GM12878 (cell line): Measurements from ENCODE around the gene LGALS4. TPM values are rescaled to one million over a fixed set of nuclear protein-coding genes. Genes with fewer than 3 reads are reported as not detected.
"Not testable (repeated sequence)": the region's sequence is repeated elsewhere in the genome, so short reads cannot be mapped to it uniquely, and the experiment has no call there.

Experiments
- ATAC-seq: fragments of 200-7000 bp; cut with Tn5 transposase; 3 replicates; pipeline ENCODE4 v1.9.1; 2020; ENCODE audit warnings: mild to moderate bottlenecking, moderate library complexity
- BruUV-seq: library from RNA; stranded (reverse); fragments of 400-500 nt; replicated peaks from 2 replicates; lab custom pipeline; 2021; lab: Mats Ljungman, UMichigan
- CTCF ChIA-PET: fragments of 300-600 bp; sonication (Branson Sonifier 250); formaldehyde crosslinking; extraction: SDS; loops from one replicate; lab custom pipeline; 2021; ENCODE audit warnings: inconsistent platforms; lab: Yijun Ruan, JAX
- POLR2A ChIA-PET: fragments of 350-600 bp; formaldehyde crosslinking; extraction: SDS; loops from one replicate; lab custom pipeline; 2021; ENCODE audit warnings: inconsistent platforms; lab: Charles Lee
- RAD21 ChIA-PET: fragments of 300-600 bp; sonication (Branson Sonifier 250); formaldehyde crosslinking; loops from one replicate; lab custom pipeline; 2023; ENCODE audit warnings: antibody characterized with exemption; ENCODE audit not compliant: unreplicated experiment; lab: Charles Lee
- SMC1A ChIA-PET: fragments of 300-600 bp; sonication (Branson Sonifier 250); formaldehyde crosslinking; loops from one replicate; lab custom pipeline; 2023; ENCODE audit not compliant: unreplicated experiment, uncharacterized antibody; lab: Charles Lee
- DNase-seq: peaks from one replicate; pipeline ENCODE4 v3.0.0-alpha.2; 2011; ENCODE audit warnings: low read depth, low spot score
- FAIRE-seq: peaks from 3 replicates; lab custom pipeline; 2011; peaks lifted over from hg19 to GRCh38; lab: Jason Lieb, UNC
- H2AFZ ChIP-seq: 2 replicates; pipeline ENCODE4 v1.6.0; 2011; ENCODE audit warnings: low read depth, low read length, control low read depth; ENCODE audit not compliant: control insufficient read depth
- H3K27ac ChIP-seq: 2 replicates; pipeline ENCODE4 v1.5.1; 2011; ENCODE audit warnings: control low read depth; ENCODE audit not compliant: control insufficient read depth, insufficient read depth
- H3K27me3 ChIP-seq, 2 experiments: replicated peaks in 1 of 2; 2 replicates each; pipeline versions ENCODE4 v1.6.0 to v1.6.1; 2011; ENCODE audit warnings: low read length in 1 of 2; ENCODE audit not compliant: control insufficient read depth in 2 of 2, insufficient read depth in 2 of 2
- H3K36me3 ChIP-seq, 2 experiments: 2 replicates each; pipeline ENCODE4 v1.5.1; 2011; ENCODE audit warnings: low read length in 1 of 2; ENCODE audit not compliant: control insufficient read depth in 2 of 2, insufficient read depth in 2 of 2
- H3K4me1 ChIP-seq: 2 replicates; pipeline ENCODE4 v1.6.1; 2011; ENCODE audit warnings: mild to moderate bottlenecking, low read length, moderate library complexity, mixed read lengths; ENCODE audit not compliant: control insufficient read depth, insufficient read depth
- H3K4me2 ChIP-seq: 2 replicates; pipeline ENCODE4 v1.6.0; 2011; ENCODE audit warnings: control low read depth; ENCODE audit not compliant: control insufficient read depth, insufficient read depth
- H3K4me3 ChIP-seq: fragments of 200-600 bp; sonication (generic); 2 replicates; pipeline ENCODE4 v1.5.1; 2016
- H3K79me2 ChIP-seq: 2 replicates; pipeline ENCODE4 v1.6.0; 2011; ENCODE audit warnings: low read length; ENCODE audit not compliant: control insufficient read depth, insufficient read depth
- H3K9ac ChIP-seq: 2 replicates; pipeline ENCODE4 v1.8.0; 2011; ENCODE audit warnings: low read length, control low read depth, mixed read lengths; ENCODE audit not compliant: control insufficient read depth, insufficient read depth
- H3K9me3 ChIP-seq: replicated peaks from 3 replicates; pipeline ENCODE4 v1.5.1; 2011; ENCODE audit warnings: mild to moderate bottlenecking, low read length; ENCODE audit not compliant: control insufficient read depth, insufficient read depth
- H4K20me1 ChIP-seq: 2 replicates; pipeline ENCODE4 v1.6.0; 2011; ENCODE audit not compliant: control insufficient read depth, insufficient read depth
- EP300 ChIP-seq, 2 experiments: fragments of 150-350 bp in 1 of 2; IDR thresholded peaks; 2 replicates each; pipeline ENCODE4 v1.6.1; 2011 to 2012; ENCODE audit warnings: low read depth in 2 of 2, low read length in 2 of 2, borderline replicate concordance in 1 of 2, improper control_type of control experiment in 1 of 2, inconsistent platforms in 1 of 2; ENCODE audit not compliant: control insufficient read depth in 1 of 2
- IRF5 ChIP-seq: fragments of 450-650 bp; IDR thresholded peaks from 2 replicates; pipeline ENCODE4 v1.6.1; 2017; ENCODE audit warnings: borderline replicate concordance
- MYC ChIP-seq: IDR thresholded peaks from 2 replicates; pipeline ENCODE4 v1.6.1; 2011; ENCODE audit warnings: mild to moderate bottlenecking, low read length, moderate library complexity, inconsistent platforms; ENCODE audit not compliant: insufficient read depth, insufficient replicate concordance, insufficient read length, severe bottlenecking
- STAT3 ChIP-seq: IDR thresholded peaks from 2 replicates; pipeline ENCODE4 v1.6.1; 2011; ENCODE audit warnings: low read depth, low read length, improper control_type of control experiment
- WGBS: methylation state at CpG from one replicate; pipeline ENCODE4 v1.1.6; 2016; ENCODE audit warnings: low lambda C conversion rate; ENCODE audit not compliant: insufficient replicate concordance, insufficient coverage; ENCODE audit errors: missing lambda C conversion rate; 5-methylcytosine and 5-hydroxymethylcytosine counted together
- in situ Hi-C: fragments of 300-500 bp; cut with MboI; formaldehyde crosslinking; loops from 9 replicates; pipeline ENCODE4 v1.14.3; 2018; ENCODE audit warnings: mixed read lengths
- intact Hi-C: fragments of 100-400 bp; cut with micrococcal nuclease; formaldehyde crosslinking; loops from one replicate; pipeline ENCODE4 v1.14.2; 2022; ENCODE audit not compliant: unreplicated experiment
- polyA plus RNA-seq, 11 experiments: library from polyadenylated mRNA; depleted of rRNA in 4 of 11; unstranded in 6 of 11; stranded (reverse) in 5 of 11; fragments of >200 nt; fragmentation: Nextera tagmentation in 4 of 11; fragmentation: Illumina TruSeq in 1 of 11; extraction: Ambion mirVana in 4 of 11; extraction: Trizol in 1 of 11; gene quantifications; 1 replicate in 1 of 11; 2 replicates in 10 of 11; pipeline versions ENCODE4 v1.2.1 to v1.2.3, GENCODE V29; 2011 to 2016; ENCODE audit warnings: inconsistent platforms in 2 of 11, missing spikeins in 2 of 11, low read depth in 1 of 11
- total RNA-seq, 4 experiments: library from RNA; depleted of rRNA in 3 of 4; stranded (reverse); fragments of >200 nt in 3 of 4; fragmentation: Illumina TruSeq in 1 of 4; extraction: Trizol in 1 of 4; gene quantifications; 2 replicates each; pipeline versions ENCODE4 v1.2.1 to v1.2.3, GENCODE V29; 2013 to 2021
- TF ChIP-seq, protein P1 (sequence below): IDR thresholded peaks from 2 replicates; pipeline ENCODE4 v1.6.1; 2012; ENCODE audit warnings: low read depth, low read length, improper control_type of control experiment

LGALS4 gene
- total and polyA plus RNA-seq, 10 of the 15 experiments (the other 5 are each of a cell fraction or from before 2014, with no cell fraction given): 0.13 to 2.1 (median 0.26) TPM; not detected in 4

GRCh38 chr19:38829203-38829602, 16.5 kb upstream of the LGALS4 start:
- H3K4me2 ChIP-seq, H3K4me1 ChIP-seq, H3K27ac ChIP-seq, intact Hi-C loops, H3K9ac ChIP-seq, H4K20me1 ChIP-seq, BruUV-seq, H2AFZ ChIP-seq, H3K4me3 ChIP-seq, ATAC-seq, H3K9me3 ChIP-seq, FAIRE-seq, SMC1A ChIA-PET, DNase-seq, H3K36me3 ChIP-seq, in situ Hi-C loops, H3K27me3 ChIP-seq: not testable (repeated sequence)
- peaks cover 11% of the 10 kb centered on the region for H3K79me2 ChIP-seq
- RAD21 ChIA-PET: interaction anchor here (0.9 kb wide), 1 partner anchor 40 kb away, joined by 3 read pairs; no protein-coding TSS in a partner anchor
- POLR2A ChIA-PET: interaction anchor here (0.6 to 1.0 kb wide), 4 partner anchors 8 to 602 kb away, joined by 3 to 4 read pairs (median 4); no protein-coding TSS in a partner anchor
- CTCF ChIA-PET: interaction anchor here (2.3 kb wide), 1 partner anchor 24 kb away, joined by 8 read pairs; no protein-coding TSS in a partner anchor
- WGBS: 99% methylated on average over 7 of the region's 7 CpGs

DNA sequence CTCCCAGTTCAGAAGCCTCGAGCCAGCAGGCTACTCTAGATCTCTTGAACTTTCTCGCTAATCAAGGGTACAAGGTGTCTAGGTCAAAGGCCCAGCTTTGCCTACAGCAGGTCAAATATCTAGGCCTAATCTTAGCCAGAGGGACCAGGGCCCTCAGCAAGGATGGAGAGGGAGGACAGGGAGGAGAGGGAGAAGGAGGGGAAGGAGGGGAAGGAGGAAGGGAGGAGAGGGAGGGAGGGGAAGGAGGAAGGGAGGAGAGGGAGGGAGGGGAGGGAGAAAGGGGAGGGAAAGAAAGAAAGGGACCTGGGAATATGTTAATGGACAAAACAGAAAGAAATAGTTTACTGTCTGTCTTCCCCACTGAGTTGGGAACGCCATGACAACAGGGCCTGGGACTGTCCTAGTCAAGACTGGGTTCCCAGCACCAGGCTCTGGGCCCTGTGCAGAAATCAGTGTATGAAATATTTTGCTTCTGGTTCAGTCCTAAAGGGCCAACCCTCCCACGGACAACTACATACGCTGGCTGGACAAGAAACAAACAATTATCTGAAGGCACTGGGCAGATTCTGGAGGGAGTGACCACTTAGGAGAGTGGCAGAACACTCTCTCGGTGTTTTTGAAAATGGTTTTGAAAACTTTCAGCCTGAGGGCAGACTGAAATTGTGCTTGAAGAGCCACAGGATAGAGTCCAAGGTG, 14.3 kb upstream of the LGALS4 start:
- ChIA-PET CTCF (interaction anchor here (1.5 kb wide), 1 partner anchor 60 kb away, joined by 3 read pairs; no protein-coding TSS in a partner anchor), RAD21 (no interaction called here), POLR2A (no interaction called here), SMC1A (no interaction called here)
- peaks cover 0 to 6% of the 10 kb centered on the region in 2 experiments; a peak in 2 of 4 replicates for H3K36me3 ChIP-seq
- 98% methylated on average over 6 of the region's 6 CpGs for WGBS
- H3K27me3 ChIP-seq: no peaks in the 10 kb centered on the region
- DNase-seq (no peak), FAIRE-seq (no peak), ATAC-seq (no peak)
- no peaks in the 10 kb centered on the region for H4K20me1 ChIP-seq
- no peak overlapping the region for H2AFZ ChIP-seq
- peaks cover 1% of the 10 kb centered on the region; the same call in 1 of the 3 replicates for H3K9me3 ChIP-seq
- H3K4me3 ChIP-seq: no peak overlapping the region
- no peak overlapping the region for H3K27ac ChIP-seq
- no peaks in the 10 kb centered on the region for H3K4me1 ChIP-seq
- H3K79me2 ChIP-seq: peaks cover 11% of the 10 kb centered on the region
- no peak overlapping the region for H3K9ac ChIP-seq
- H3K4me2 ChIP-seq: no peak overlapping the region
- in situ Hi-C loops (no loop called here), intact Hi-C loops (no loop called here)
- no TSS peak for BruUV-seq
- TF ChIP-seq STAT3 (no peak), MYC (no peak), EP300 (IDR thresholded peaks at IDR 0.05; ENCODE audit: borderline replicate concordance in 1 of 2, control insufficient read depth in 1 of 2, low read depth in 2 of 2, low read length in 2 of 2) (no peak), IRF5 (no peak)
- TF ChIP-seq, protein P1, sequence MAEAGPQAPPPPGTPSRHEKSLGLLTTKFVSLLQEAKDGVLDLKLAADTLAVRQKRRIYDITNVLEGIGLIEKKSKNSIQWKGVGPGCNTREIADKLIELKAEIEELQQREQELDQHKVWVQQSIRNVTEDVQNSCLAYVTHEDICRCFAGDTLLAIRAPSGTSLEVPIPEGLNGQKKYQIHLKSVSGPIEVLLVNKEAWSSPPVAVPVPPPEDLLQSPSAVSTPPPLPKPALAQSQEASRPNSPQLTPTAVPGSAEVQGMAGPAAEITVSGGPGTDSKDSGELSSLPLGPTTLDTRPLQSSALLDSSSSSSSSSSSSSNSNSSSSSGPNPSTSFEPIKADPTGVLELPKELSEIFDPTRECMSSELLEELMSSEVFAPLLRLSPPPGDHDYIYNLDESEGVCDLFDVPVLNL: no peak

DNA sequence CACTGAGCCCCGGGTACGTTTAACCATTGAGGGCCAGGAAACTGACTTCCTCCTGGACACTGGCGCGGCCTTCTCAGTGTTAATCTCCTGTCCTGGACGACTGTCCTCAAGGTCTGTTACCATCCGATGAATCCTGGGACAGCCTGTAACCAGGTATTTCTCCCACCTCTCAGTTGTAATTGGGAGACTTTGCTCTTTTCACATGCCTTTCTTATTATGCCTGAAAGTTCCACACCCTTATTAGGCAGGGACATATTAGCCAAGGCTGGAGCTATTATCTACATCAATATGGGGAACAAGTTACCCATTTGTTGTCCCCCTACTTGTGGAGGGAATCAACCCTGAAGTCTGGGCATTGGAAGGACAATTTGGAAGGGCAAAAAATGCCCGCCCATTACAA, 13.2 kb upstream of the LGALS4 start:
- FAIRE-seq, H3K27ac ChIP-seq, H3K36me3 ChIP-seq, SMC1A ChIA-PET, DNase-seq, H2AFZ ChIP-seq, H3K4me3 ChIP-seq, ATAC-seq, H3K79me2 ChIP-seq, POLR2A ChIA-PET, in situ Hi-C loops, H3K4me2 ChIP-seq, intact Hi-C loops, H3K9ac ChIP-seq, RAD21 ChIA-PET, H3K27me3 ChIP-seq, H3K4me1 ChIP-seq, H3K9me3 ChIP-seq, H4K20me1 ChIP-seq, CTCF ChIA-PET, BruUV-seq: not testable (repeated sequence)
- 74% methylated on average over 7 of the region's 7 CpGs for WGBS
